Endothelial cell of umbilical vein (primary cell): ENCODE data around the gene KIAA2012.

Experiments
- EZH2 ChIP-seq: IDR thresholded peaks from 2 replicates; pipeline ENCODE4 v1.6.1; 2012; ENCODE audit warnings: borderline replicate concordance, low read depth, mild to moderate bottlenecking, moderate library complexity, low read length, inconsistent platforms; ENCODE audit not compliant: severe bottlenecking
- POLR2A ChIP-seq: IDR thresholded peaks from 2 replicates; pipeline ENCODE4 v1.6.1; 2012; ENCODE audit warnings: low read depth, mild to moderate bottlenecking, control low read depth, low read length
- TF ChIP-seq, protein P1 (sequence below): IDR thresholded peaks from 2 replicates; pipeline ENCODE4 v1.6.1; 2011; ENCODE audit not compliant: insufficient read depth, insufficient read length
- TF ChIP-seq, protein P2 (sequence below), 2 donors: IDR thresholded peaks; 1 replicate in 1 of 2; 2 replicates in 1 of 2; pipeline ENCODE4 v1.5.1; 2011; ENCODE audit warnings: low read length in 2 of 2, mild to moderate bottlenecking in 2 of 2, moderate library complexity in 2 of 2, control low read depth in 1 of 2, inconsistent platforms in 1 of 2, low read depth in 1 of 2; ENCODE audit not compliant: insufficient read depth in 1 of 2; ENCODE audit errors: extremely low read depth in 1 of 2

DNA sequence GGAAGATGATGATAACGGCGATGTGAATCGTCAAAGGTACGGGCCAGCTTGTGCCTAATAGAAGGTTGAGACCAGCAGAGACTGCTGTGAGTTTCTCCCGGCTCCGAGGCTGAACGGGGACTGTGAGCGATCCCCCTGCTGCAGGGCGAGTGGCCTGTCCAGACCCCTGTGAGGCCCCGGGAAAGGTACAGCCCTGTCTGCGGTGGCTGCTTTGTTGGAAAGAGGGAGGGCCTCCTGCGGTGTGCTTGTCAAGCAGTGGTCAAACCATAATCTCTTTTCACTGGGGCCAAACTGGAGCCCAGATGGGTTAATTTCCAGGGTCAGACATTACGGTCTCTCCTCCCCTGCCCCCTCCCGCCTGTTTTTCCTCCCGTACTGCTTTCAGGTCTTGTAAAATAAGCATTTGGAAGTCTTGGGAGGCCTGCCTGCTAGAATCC is 36.4 kb upstream of the KIAA2012 start:
- no peak for TF ChIP-seq POLR2A
- TF ChIP-seq EZH2: no peak
- TF ChIP-seq, protein P1, sequence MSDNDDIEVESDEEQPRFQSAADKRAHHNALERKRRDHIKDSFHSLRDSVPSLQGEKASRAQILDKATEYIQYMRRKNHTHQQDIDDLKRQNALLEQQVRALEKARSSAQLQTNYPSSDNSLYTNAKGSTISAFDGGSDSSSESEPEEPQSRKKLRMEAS: no peak
- TF ChIP-seq, protein P2, sequence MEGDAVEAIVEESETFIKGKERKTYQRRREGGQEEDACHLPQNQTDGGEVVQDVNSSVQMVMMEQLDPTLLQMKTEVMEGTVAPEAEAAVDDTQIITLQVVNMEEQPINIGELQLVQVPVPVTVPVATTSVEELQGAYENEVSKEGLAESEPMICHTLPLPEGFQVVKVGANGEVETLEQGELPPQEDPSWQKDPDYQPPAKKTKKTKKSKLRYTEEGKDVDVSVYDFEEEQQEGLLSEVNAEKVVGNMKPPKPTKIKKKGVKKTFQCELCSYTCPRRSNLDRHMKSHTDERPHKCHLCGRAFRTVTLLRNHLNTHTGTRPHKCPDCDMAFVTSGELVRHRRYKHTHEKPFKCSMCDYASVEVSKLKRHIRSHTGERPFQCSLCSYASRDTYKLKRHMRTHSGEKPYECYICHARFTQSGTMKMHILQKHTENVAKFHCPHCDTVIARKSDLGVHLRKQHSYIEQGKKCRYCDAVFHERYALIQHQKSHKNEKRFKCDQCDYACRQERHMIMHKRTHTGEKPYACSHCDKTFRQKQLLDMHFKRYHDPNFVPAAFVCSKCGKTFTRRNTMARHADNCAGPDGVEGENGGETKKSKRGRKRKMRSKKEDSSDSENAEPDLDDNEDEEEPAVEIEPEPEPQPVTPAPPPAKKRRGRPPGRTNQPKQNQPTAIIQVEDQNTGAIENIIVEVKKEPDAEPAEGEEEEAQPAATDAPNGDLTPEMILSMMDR (IDR thresholded peaks at IDR 0.05; ENCODE audit: extremely low read depth in 1 of 2, insufficient read depth in 1 of 2, low read depth in 1 of 2, low read length in 2 of 2): no peak
